ENCODE measurements around the gene TSPAN32.

Gene TSPAN32

GRCh38 chr11:2289350-2289749, 12.5 kb upstream of the TSPAN32 start:
- DNase-seq: no peak

- no peak for DNase-seq
Measured at GRCh38 chr11:2289859-2290258, 12.0 kb upstream of the TSPAN32 start.

DNA sequence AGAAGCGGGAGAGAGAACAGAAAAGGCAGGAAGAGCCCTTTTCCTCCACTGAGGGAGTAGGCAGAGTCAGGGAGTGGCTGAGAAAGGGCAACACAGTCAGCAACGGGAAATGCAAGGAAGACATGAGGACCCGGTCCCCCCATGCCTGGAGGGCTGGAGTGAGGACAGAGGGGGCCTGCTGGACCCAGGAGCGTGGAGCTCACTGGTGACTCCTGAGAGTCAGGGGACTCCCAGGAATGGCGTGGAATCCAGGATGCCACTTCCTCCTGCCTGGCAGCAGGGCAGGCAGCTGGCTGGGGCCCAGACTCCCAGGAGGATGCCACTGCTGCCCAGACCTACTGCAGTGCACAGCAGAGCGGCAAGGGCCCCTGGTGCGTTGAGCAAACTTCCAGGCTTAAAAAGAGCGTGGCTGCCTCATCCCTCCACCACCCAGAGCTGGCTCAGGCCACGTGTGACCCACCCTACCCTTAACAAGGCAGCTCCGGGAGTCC, 11.4 kb upstream of the TSPAN32 start:
- DNase-seq: no peak

GRCh38 chr11:2293531-2293971, 8.3 kb upstream of the TSPAN32 start:
- DNase-seq: no peak

GRCh38 chr11:2293984-2294925, 7.6 kb upstream of the TSPAN32 start:
- DNase-seq: peak; percentile 75

DNA sequence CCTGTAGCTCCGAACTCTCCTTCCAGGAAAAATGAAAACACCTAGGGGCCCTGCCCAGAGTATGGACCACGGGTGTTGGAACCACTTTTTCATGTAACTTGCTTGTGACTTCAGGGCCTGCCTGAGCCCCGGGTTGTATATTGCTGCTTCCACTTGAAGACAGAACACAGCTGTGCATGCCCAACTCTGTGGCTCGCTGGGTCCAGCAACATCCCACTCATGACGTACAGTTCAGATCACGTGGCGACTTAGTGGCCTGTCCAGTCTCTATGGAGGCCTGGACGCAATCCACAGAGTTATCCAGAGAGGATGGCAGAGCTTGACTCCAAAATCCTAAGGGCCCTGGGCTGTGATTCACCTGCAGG, 6.9 kb upstream of the TSPAN32 start:
- no peak for DNase-seq

DNA sequence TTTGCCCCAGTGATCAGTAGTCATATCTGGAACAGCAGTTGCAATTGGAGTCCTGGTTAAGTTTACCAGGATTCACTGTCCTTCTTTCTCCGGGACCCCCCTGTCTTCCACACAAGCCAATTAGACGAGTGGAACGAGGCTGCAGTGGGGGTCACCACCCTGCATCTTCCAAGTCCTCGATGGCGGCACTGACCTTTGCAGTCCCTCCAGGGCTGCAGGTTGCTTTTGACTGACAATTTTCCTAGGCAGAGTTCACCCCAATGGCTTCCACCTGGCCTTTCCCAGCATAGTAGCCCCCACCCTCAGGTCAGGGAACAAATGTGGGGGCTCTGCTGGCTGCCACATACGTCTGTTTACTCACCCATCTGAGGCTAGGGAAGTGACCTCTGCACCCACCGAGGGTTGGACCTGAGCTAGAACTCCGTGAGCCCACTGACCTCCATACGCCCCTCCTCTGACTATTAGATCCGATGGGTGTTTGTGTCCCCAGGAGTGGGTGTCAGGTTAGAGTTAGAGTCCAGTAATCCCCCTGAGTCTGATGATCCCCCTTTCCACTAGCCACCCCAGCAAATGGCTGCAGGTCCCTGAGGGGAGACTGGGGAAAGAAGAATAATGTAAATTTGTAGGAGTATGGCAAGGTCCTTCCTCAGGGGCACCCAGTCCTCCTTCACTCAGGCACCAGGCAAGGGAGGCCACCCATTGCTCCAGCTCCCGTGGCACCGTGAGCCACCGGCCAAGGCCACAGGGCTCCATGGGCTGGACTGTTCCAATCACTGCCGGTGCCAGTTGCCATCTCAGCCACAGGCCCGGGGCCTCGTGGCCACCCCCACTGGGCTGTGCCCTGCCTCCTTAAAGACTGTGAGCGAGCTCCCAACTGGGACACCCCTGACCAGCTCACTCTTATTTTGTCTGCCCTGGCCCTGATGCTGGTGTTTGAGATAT, 5.6 kb upstream of the TSPAN32 start:
- DNase-seq: no peak

GRCh38 chr11:2296913-2297622, 4.7 kb upstream of the TSPAN32 start:
- DNase-seq: no peak

DNA sequence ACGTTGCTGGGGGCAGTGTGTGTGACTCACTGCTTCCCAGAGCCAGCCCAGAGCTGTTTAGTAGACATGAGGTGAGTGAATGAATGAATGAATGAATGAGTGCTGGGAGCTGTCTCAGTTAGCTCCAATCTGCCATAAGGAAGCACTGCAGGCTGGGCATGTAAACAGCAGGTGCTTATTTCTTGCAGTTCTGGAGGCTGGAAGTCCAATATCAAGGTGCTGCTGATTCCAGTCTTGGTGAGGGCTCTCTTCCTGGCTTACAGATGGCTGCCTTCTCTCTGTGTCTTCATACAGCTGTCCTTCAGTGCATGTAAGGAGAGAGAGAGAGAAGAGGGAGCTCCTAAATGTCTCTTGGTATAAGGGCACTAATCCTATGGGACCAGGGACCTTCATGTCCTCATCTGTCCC, 4.2 kb upstream of the TSPAN32 start:
- DNase-seq: no peak

- no peak for DNase-seq
Measured at GRCh38 chr11:2298131-2298794, 3.5 kb upstream of the TSPAN32 start.

DNA sequence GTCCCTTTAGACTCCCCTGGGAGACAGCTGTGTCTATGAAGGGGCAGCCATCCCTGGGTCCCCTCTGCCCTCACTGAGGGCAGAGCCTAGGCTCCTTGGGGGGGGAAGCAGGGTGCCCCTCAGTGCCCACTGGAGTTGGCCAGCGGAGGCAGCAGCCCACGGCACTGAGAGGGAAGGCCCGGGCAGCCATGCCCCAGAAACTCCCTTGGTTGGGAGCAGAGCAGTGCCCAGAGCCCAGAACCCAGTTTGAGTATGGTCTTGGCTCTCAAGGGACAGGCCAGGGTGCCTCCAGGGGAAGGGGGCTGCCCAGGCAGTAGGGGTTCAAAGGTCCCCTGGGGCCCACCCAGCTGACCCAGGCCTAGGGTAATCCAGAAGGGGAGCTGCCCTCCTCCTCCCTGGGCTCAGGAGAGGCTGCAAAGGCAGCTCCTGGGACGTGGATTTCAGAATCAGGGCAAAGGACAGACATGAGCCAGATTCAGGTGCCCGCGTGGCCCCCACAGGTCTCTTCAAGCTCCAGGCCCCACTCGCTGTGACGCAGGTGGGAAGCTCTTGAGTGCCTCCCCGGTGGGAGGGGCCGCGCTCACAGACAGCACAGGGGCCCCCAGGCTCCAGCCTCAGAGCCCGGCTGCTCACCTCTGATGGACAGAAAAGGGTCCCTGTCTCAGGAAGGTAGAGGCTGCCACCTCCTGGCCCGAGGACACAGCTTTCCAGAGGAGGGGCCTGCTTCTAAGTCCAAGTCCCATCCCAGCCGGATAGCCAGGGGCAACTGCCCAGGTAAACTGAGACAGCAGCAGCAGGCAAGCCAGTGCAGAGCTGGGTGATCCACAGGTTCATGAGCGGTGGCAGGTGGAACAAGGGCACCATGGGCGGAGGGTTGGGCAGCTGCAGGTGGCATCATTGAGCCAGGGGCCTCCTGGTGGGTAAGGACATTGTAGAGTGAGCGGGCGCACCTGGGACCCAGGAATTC, 2.7 kb upstream of the TSPAN32 start:
- peak; percentile 12 for DNase-seq

GRCh38 chr11:2299773-2300172, 2.0 kb upstream of the TSPAN32 start:
- no peak for DNase-seq

GRCh38 chr11:2300290-2300935, 1.4 kb upstream of the TSPAN32 start:
- no peak for DNase-seq

- peak; percentile 10 for DNase-seq
Measured at GRCh38 chr11:2300936-2301630, 730 bp upstream of the TSPAN32 start.

GRCh38 chr11:2302306-2302895, 588 bp downstream of the TSPAN32 start:
- DNase-seq: peak; percentile 42

DNA sequence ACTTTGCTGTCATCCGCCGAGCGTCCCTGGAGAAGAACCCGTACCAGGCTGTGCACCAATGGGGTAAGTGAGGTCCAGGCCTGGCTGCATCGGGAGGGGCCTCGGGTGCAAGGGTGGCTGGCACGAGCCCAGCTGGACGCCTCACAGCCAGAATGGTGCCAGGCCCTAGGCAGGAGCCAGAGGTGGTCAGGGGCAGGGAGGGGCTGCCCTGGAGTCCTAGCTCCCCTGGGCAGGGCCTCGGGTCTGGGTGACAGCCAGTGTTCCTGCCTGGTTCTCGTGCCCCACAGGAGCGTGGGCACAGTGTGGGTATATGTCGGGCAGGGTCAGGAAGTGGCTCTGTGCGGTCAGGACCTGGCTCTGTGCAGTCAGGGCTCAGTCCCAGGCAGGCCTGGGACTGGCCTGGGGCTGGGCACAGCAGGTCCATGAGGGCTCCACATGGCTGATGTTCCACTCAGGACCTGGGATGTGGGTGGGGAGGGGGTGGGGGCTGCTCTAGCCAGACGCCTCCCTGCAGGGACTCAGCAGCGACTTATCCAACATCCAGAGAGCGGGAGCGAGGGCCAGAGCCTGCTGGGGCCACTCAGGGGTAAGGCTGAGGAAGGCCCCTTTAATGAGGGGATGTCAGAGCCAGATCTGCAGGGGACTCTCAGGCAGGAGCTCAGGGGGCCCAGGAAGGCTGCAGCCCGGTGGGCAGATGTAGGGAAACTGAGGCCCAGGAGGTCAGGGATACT, 1.2 kb downstream of the TSPAN32 start:
- DNase-seq: peak; percentile 43

DNA sequence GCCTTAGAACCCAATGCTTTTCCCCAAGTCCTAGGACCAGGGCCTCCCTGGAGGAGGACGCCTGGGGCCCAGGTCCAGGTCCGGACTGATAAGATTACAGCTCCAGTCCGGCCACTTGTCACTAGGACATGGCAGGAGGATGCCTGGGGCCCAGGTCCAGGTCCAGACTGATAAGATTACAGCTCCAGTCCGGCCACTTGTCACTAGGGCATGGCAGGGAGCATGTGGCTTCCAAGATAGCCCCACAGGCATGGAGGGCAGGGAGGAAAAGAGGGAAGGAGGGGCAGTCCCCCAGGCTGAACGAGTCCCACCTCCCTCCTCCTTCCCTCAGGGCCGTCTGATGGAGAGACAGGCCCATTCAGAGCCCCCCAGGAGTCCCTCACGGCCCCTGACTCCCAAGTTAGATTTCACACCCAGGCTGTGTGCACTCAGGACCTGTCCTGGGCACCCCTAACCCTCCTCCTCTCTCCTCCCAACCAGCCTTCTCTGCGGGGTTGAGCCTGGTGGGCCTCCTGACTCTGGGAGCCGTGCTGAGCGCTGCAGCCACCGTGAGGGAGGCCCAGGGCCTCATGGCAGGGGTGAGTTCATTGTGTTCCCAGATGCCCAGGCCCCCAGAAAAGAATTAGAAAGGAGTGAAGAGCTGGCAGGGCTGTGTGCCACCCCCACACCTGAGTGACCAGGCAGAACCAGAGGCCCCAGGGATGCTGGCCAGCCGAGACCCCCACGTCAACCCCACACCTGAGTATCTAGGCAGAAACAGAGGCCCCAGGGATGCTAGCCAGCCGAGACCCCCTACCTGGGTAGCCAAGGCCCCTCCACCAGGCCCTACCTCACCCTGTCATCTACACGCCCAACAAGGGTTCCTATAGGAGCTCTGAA, 2.1 kb downstream of the TSPAN32 start:
- no peak for DNase-seq
